Measurements from ENCODE around the gene RNF145. TPM values are rescaled to one million over a fixed set of nuclear protein-coding genes. Genes with fewer than 3 reads are reported as not detected.

Gene RNF145, protein sequence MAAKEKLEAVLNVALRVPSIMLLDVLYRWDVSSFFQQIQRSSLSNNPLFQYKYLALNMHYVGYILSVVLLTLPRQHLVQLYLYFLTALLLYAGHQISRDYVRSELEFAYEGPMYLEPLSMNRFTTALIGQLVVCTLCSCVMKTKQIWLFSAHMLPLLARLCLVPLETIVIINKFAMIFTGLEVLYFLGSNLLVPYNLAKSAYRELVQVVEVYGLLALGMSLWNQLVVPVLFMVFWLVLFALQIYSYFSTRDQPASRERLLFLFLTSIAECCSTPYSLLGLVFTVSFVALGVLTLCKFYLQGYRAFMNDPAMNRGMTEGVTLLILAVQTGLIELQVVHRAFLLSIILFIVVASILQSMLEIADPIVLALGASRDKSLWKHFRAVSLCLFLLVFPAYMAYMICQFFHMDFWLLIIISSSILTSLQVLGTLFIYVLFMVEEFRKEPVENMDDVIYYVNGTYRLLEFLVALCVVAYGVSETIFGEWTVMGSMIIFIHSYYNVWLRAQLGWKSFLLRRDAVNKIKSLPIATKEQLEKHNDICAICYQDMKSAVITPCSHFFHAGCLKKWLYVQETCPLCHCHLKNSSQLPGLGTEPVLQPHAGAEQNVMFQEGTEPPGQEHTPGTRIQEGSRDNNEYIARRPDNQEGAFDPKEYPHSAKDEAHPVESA
- total RNA-seq (67.9 TPM), polyA plus RNA-seq (10 to 100 TPM in 3 of 4 donors, 1 to 10 TPM in 1; 8.8 to 12.6 (median 11.2) TPM)

DNA sequence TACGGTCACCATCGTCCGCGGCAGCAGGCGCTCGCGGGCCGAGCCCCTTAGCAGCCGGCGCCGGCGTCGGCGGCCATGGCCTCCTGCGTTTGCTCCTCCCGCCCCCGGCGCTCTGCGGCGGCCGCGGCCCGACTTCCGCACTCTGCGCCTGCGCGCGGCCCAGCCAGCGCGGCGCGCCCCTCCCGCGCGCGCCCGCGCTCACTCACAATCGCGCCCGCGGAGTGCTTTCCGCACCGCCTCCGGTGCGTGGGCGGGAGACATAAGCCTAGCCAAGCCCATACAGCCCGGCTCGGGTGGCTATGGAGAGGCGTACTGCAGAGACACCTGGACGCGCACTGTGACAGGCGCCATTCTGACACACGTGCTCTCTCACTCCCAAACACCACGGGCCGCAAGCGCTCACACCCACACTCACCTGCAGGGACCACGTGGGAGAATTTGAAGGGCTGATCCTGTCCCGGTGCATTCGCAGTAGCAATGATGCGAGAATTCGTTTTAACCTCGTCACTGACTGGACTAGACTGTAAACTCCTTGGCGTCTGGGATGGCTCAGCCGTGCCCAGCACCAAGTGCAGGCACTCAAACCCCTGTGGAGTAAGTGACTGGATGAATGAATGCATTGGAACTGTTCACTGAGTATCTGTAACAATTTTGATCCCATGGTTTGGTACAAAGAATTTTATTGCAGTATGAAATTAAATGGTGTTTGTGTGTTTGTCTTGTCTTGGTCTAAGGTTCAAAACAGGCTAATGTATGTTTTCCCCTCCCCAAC is at the start of gene RNF145:
Gene RNF145 (minus strand): TSS at position 116 of the 772 bp plus-strand sequence. CDS start 5,936 bp downstream, outside the sequence.
- Mint-ChIP-seq H3K27ac (peak within 1 kb of the TSS; percentile 97 to 99 (median 98)), H3K36me3 (no peaks in the 10 kb centered on the region), H3K4me1 (peaks cover 32 to 45% (median 36%) of the 10 kb centered on the region in 4 donors), H3K27me3 (peaks cover 8% of the 10 kb centered on the region), H3K9me3 (no peaks in the 10 kb centered on the region), H3K4me3 (peak within 1 kb of the TSS; percentile 93 to 99 (median 96))
- peak within 1 kb of the TSS; percentile 96 for H3K4me3 ChIP-seq (ENCODE audit: low read depth, low read length)
- H3K4me1 ChIP-seq (ENCODE audit: control insufficient read depth, insufficient read depth, low read length, poor library complexity, severe bottlenecking) = peaks cover 38% of the 10 kb centered on the region
- H3K27ac ChIP-seq (ENCODE audit: insufficient read depth, low read length, poor library complexity, severe bottlenecking) = peak within 1 kb of the TSS; percentile 84
- ATAC-seq (ENCODE audit: low read depth in 2 of 2) = peak; percentile 81 to 84
- H3K36me3 ChIP-seq (ENCODE audit: control insufficient read depth, insufficient read depth, low read length) = no peaks in the 10 kb centered on the region
- H3K9me3 ChIP-seq (ENCODE audit: control insufficient read depth in 2 of 2, low read length in 2 of 2) = no peaks in the 10 kb centered on the region
- peak; percentile 90 to 93 (median 92) for DNase-seq
- H3K27me3 ChIP-seq (ENCODE audit: control insufficient read depth, insufficient read depth, low read length) = no peaks in the 10 kb centered on the region

DNA sequence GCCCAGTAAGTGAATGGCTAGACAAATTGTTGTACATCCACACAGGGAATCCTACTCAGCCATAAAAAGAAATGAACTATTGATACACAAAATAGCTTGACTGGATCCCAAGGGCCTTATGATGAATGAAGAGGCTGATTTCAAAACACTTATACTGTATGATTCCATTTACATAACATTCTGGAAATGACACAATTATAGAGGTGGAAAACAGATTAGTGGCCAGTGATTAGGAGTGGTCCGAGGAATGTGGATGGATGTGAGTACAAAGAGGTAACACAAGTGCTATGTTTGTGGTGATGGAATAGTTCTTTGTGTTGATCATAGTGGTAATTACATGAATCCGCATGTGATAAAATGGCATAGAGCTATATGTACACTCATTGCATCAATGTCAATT is 49.0 kb upstream of the RNF145 start:
- Mint-ChIP-seq H3K27ac (no peak overlapping the region), H3K4me1 (peaks cover 14 to 21% (median 19%) of the 10 kb centered on the region in 4 donors)
- H3K4me1 ChIP-seq (ENCODE audit: control insufficient read depth, insufficient read depth, low read length, poor library complexity, severe bottlenecking) = peaks cover 12% of the 10 kb centered on the region

DNA sequence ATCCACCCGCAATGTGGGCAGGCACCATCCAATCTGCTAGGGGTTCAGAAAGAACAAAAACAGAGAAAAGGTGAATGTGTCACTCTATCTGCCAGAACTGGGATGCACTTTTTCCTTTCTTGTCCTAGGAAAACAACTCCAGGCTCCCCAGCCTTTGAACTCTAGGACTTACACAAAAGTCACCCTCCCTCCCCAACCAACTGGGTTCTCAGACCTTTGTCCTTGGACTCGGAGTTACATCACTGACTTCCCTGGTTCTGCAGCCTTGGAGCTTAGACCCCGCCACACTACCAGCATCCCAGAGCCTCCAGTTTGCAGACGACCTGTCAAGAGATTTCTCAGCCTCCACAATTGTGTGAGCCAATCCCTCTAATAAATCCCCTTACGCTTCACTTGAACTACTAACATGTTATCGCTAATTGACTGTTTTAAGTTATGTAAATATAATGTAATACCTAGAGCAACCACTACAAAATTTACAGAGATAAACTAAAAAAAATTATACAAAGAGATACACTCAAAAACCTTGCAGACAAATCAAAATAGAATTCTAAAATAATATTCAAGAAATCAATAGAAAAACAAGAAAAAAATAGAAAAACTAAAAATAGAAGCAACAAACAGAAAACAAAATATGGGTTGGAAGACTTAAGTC is 48.4 kb upstream of the RNF145 start:
- peaks cover 0 to 3% (median 0%) of the 10 kb centered on the region in 7 donors for H3K9me3 Mint-ChIP-seq
- H3K27me3 ChIP-seq (ENCODE audit: control insufficient read depth, insufficient read depth, low read length) = peaks cover 5% of the 10 kb centered on the region
- ATAC-seq (ENCODE audit: low read depth in 2 of 2) (no peak), DNase-seq (no peak)
- no peak overlapping the region for H3K27ac Mint-ChIP-seq
- no peak overlapping the region for H3K4me3 ChIP-seq (ENCODE audit: low read depth, low read length)
- no peak overlapping the region for H3K27ac ChIP-seq (ENCODE audit: insufficient read depth, low read length, poor library complexity, severe bottlenecking)
- H3K4me1 ChIP-seq (ENCODE audit: control insufficient read depth, insufficient read depth, low read length, poor library complexity, severe bottlenecking) = peaks cover 8% of the 10 kb centered on the region
- peaks cover 11 to 18% (median 15%) of the 10 kb centered on the region in 4 donors for H3K4me1 Mint-ChIP-seq
- H3K36me3 Mint-ChIP-seq = peaks cover 2% of the 10 kb centered on the region
- peaks cover 28% of the 10 kb centered on the region for H3K27me3 Mint-ChIP-seq
- no peaks in the 10 kb centered on the region for H3K9me3 ChIP-seq (ENCODE audit: control insufficient read depth in 2 of 2, low read length in 2 of 2)
- no peak overlapping the region for H3K4me3 Mint-ChIP-seq
- H3K36me3 ChIP-seq (ENCODE audit: control insufficient read depth, insufficient read depth, low read length) = no peaks in the 10 kb centered on the region

More for the DNA sequence above, 49.0 kb upstream of the RNF145 start:
- Mint-ChIP-seq H3K27me3 (peaks cover 32% of the 10 kb centered on the region), H3K9me3 (peaks cover 0 to 3% (median 0%) of the 10 kb centered on the region in 7 donors), H3K36me3 (peaks cover 4% of the 10 kb centered on the region), H3K4me3 (no peak overlapping the region)
- no peak for DNase-seq
- Histone ChIP-seq H3K4me3 (ENCODE audit: low read depth, low read length) (no peak overlapping the region), H3K36me3 (ENCODE audit: control insufficient read depth, insufficient read depth, low read length) (no peaks in the 10 kb centered on the region), H3K27me3 (ENCODE audit: control insufficient read depth, insufficient read depth, low read length) (peaks cover 5% of the 10 kb centered on the region), H3K27ac (ENCODE audit: insufficient read depth, low read length, poor library complexity, severe bottlenecking) (no peak overlapping the region), H3K9me3 (ENCODE audit: control insufficient read depth in 2 of 2, low read length in 2 of 2) (no peaks in the 10 kb centered on the region)
- no peak for ATAC-seq (ENCODE audit: low read depth in 2 of 2)

DNA sequence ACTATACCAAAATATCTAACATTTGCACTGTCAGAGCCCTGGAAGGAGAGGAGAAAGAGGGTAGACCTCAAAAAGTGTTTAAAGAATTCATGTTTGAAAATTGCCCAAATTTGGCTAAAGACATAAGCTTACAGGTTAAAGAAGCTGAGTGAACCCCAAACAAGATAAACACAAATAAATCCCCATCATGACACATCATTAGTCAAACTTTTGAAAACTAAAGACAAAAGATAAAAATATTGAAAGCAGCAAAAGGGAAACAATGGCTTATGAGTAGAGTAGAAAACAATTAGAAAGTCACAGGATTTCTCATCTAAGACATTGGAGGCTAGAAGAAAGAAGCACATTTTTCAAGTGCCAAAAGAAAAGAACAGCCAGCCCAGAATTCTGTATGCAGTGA is 47.7 kb upstream of the RNF145 start:
- Mint-ChIP-seq H3K36me3 (no peaks in the 10 kb centered on the region), H3K4me3 (peak overlapping the region in 1 of 4 donors; percentile 39), H3K9me3 (peaks cover 0 to 2% (median 0%) of the 10 kb centered on the region in 7 donors), H3K27me3 (peaks cover 31% of the 10 kb centered on the region), H3K4me1 (peaks cover 8 to 12% (median 9%) of the 10 kb centered on the region in 4 donors), H3K27ac (peak overlapping the region in 1 of 3 donors; percentile 3)
- DNase-seq (no peak), ATAC-seq (ENCODE audit: low read depth in 2 of 2) (no peak)
- Histone ChIP-seq H3K27me3 (ENCODE audit: control insufficient read depth, insufficient read depth, low read length) (peaks cover 5% of the 10 kb centered on the region), H3K36me3 (ENCODE audit: control insufficient read depth, insufficient read depth, low read length) (no peaks in the 10 kb centered on the region), H3K4me1 (ENCODE audit: control insufficient read depth, insufficient read depth, low read length, poor library complexity, severe bottlenecking) (peaks cover 2% of the 10 kb centered on the region), H3K27ac (ENCODE audit: insufficient read depth, low read length, poor library complexity, severe bottlenecking) (no peak overlapping the region), H3K4me3 (ENCODE audit: low read depth, low read length) (no peak overlapping the region), H3K9me3 (ENCODE audit: control insufficient read depth in 2 of 2, low read length in 2 of 2) (no peaks in the 10 kb centered on the region)

DNA sequence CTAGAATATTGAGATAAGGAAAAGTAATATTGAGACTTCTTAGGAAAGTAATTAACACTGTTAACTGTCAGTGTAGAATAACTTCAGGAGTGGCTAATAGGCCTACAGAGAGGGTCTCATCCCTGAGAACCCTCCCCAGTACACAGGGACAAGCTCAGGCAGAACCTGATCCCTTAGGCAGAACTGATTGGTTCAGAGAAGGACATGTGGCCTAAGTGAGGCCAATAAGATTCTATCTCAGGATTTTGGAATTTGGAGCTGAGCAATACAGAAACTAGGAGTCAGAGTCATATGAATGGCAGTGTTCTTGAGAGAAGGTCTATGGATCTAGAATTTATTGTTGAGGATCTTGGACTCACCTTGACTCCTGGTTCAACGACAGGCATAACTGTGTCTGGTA is 42.8 kb upstream of the RNF145 start:
- H3K27me3 Mint-ChIP-seq = peaks cover 34% of the 10 kb centered on the region
- H3K27ac Mint-ChIP-seq = no peak overlapping the region

DNA sequence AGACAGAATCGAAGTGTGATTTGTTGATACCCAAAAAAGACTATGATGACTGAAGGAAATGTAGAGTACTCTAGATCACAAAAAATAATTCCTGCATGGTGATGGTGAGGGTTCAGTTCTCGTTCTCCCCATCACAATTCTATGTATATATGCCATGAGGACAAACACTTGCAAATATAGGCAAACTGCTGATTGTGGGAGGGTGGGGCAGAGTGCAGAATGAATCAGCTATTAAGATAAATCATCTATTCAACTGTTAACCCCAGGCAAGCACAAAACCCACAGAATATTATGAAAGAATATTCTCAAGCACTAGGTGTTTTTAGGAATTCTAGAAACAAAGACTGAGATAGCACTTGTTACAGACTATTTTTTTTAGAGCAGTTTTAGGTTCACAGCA is 39.8 kb upstream of the RNF145 start:
- Histone ChIP-seq H3K27ac (ENCODE audit: insufficient read depth, low read length, poor library complexity, severe bottlenecking) (no peak overlapping the region), H3K27me3 (ENCODE audit: control insufficient read depth, insufficient read depth, low read length) (peaks cover 8% of the 10 kb centered on the region), H3K4me1 (ENCODE audit: control insufficient read depth, insufficient read depth, low read length, poor library complexity, severe bottlenecking) (no peaks in the 10 kb centered on the region), H3K36me3 (ENCODE audit: control insufficient read depth, insufficient read depth, low read length) (no peaks in the 10 kb centered on the region), H3K9me3 (ENCODE audit: control insufficient read depth in 2 of 2, low read length in 2 of 2) (no peaks in the 10 kb centered on the region), H3K4me3 (ENCODE audit: low read depth, low read length) (no peak overlapping the region)
- Mint-ChIP-seq H3K36me3 (no peaks in the 10 kb centered on the region), H3K4me1 (no peaks in the 10 kb centered on the region), H3K4me3 (no peak overlapping the region), H3K9me3 (peaks cover 0 to 3% (median 0%) of the 10 kb centered on the region in 7 donors), H3K27me3 (peaks cover 20% of the 10 kb centered on the region), H3K27ac (peak overlapping the region in 1 of 3 donors; percentile 8)
- no peak for DNase-seq
- no peak for ATAC-seq (ENCODE audit: low read depth in 2 of 2)

More for the DNA sequence above, 42.8 kb upstream of the RNF145 start:
- peaks cover 0 to 3% (median 0%) of the 10 kb centered on the region in 7 donors for H3K9me3 Mint-ChIP-seq
- Histone ChIP-seq H3K4me1 (ENCODE audit: control insufficient read depth, insufficient read depth, low read length, poor library complexity, severe bottlenecking) (no peaks in the 10 kb centered on the region), H3K27me3 (ENCODE audit: control insufficient read depth, insufficient read depth, low read length) (peaks cover 5% of the 10 kb centered on the region), H3K27ac (ENCODE audit: insufficient read depth, low read length, poor library complexity, severe bottlenecking) (no peak overlapping the region), H3K9me3 (ENCODE audit: control insufficient read depth in 2 of 2, low read length in 2 of 2) (no peaks in the 10 kb centered on the region), H3K4me3 (ENCODE audit: low read depth, low read length) (no peak overlapping the region), H3K36me3 (ENCODE audit: control insufficient read depth, insufficient read depth, low read length) (no peaks in the 10 kb centered on the region)
- H3K4me3 Mint-ChIP-seq = no peak overlapping the region
- ATAC-seq (ENCODE audit: low read depth in 2 of 2) (no peak), DNase-seq (no peak)
- no peaks in the 10 kb centered on the region for H3K36me3 Mint-ChIP-seq
- peaks cover 0 to 2% (median 0%) of the 10 kb centered on the region in 4 donors for H3K4me1 Mint-ChIP-seq

DNA sequence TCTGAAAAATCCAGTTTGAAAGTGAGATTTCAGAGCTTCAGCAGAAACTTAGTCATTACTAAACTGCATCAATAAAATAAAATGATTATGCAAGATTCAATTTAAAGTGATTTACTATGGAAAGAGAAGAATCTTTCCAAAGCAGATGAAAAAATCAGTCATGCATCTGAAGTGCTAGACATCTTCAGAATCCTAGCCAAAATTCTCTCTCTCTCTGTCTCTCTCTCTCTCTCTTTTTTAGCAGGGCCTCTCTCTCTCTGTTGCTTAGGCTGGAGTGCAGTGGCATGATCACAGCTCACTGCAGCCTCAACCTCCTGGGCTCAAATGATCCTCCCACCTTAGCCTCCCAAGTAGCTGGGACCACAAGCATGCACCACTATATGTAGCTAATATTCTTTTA is 35.5 kb upstream of the RNF145 start:
- peaks cover 13% of the 10 kb centered on the region for H3K4me1 ChIP-seq (ENCODE audit: control insufficient read depth, insufficient read depth, low read length, poor library complexity, severe bottlenecking)
- Mint-ChIP-seq H3K27ac (peak overlapping the region in 1 of 3 donors; percentile 14), H3K4me1 (peaks cover 4 to 27% (median 19%) of the 10 kb centered on the region in 4 donors), H3K27me3 (peaks cover 10% of the 10 kb centered on the region), H3K9me3 (peaks cover 0 to 3% (median 0%) of the 10 kb centered on the region in 7 donors), H3K36me3 (no peaks in the 10 kb centered on the region), H3K4me3 (no peak overlapping the region)
- H3K36me3 ChIP-seq (ENCODE audit: control insufficient read depth, insufficient read depth, low read length) = no peaks in the 10 kb centered on the region
- DNase-seq (no peak), ATAC-seq (ENCODE audit: low read depth in 2 of 2) (no peak)
- peaks cover 8% of the 10 kb centered on the region for H3K27me3 ChIP-seq (ENCODE audit: control insufficient read depth, insufficient read depth, low read length)
- H3K4me3 ChIP-seq (ENCODE audit: low read depth, low read length) = no peak overlapping the region
- no peak overlapping the region for H3K27ac ChIP-seq (ENCODE audit: insufficient read depth, low read length, poor library complexity, severe bottlenecking)
- H3K9me3 ChIP-seq (ENCODE audit: control insufficient read depth in 2 of 2, low read length in 2 of 2) = no peaks in the 10 kb centered on the region
